Stimulated activated CD4-positive, alpha-beta T cell treated with anti-CD3 and anti-CD28 coated beads, Interleukin-1b, Interleukin-23, amount 100 ng/mL, for 4 hours (primary cell): ENCODE results near the gene LNPK.
"Not testable (repeated sequence)": the region's sequence is repeated elsewhere in the genome, so short reads cannot be mapped to it uniquely, and the experiment has no call there.

Experiments
- DNase-seq, 2 donors: peaks; one replicate each; pipeline ENCODE4 v3.0.0-alpha.2; 2020; ENCODE audit warnings: low read depth in 2 of 2

LNPK gene

DNA sequence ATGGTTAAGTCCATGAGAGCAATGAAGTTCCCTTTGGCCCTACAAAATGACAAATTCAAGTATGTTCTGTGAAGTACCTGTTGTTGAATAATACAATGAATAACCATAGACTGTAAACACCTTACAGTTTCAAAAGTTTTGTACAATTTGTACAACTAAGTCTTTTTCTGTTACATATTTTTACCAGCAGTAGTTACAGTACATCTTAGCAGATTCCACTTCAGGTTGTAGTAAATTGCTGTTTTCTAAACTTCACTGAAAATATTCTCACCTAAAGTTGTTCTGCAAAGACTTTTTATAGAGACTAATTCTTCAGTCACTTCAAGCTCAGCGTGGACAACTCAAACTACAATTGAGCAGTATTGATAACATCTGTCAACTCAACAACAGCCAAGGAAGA is 28.7 kb downstream of the LNPK start:
- DNase-seq, result no peak

DNA sequence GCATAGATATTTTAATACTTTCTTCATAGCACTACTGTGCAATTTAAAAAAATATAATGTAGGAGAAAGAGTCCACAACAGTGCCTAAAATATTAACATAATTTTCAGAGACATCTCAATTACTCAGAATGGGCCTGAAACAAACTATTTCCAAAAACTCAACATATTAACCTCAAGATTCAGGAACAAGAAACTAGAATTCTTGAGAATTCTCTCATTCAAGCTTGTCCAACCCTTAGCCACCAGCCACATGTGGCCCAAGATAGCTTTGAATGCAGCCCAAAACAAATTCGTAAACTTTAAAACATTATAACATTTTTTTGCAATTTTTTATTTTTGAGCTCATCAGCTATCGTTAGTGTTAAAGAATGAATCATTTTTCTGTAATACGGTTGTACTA is 35.2 kb downstream of the LNPK start:
- no peak for DNase-seq

DNA sequence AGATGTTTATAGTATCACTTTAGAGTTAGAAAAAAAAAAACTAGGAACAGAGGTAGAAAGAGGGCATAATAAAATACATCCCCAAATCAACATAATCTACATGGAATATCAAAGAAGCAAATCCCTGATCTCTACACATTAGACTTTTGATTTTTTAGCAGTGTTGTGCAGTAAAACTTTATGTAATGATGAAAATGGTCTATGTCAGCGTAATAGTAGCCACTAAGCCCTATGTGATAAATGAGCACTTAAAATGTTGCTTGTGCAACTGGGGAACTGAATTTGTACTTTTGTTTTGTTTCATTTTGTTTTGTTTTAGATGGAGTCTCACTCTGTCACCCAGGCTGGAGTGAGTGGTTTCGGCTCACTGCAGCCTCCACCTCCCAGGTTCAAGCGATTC is 36.3 kb downstream of the LNPK start:
- no peak for DNase-seq

DNA sequence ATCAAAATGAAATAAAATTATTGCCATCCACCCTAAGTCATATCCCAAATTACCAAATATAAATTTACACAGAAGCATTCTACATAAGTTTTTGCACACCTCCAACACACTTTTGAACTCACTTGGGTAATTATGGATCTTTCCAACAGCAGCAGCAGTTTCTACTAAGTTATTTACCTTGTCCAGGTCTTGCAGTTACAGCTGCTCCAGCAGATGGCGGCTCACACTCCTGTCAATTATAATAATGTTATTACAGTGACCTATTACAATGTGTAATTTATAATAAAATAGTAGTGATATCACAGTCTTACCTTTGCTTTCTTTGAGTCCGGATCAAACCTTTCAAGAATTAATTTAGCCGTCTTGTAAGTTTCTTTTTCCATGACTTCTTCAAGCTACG is 37.9 kb downstream of the LNPK start:
- DNase-seq, result no peak

DNA sequence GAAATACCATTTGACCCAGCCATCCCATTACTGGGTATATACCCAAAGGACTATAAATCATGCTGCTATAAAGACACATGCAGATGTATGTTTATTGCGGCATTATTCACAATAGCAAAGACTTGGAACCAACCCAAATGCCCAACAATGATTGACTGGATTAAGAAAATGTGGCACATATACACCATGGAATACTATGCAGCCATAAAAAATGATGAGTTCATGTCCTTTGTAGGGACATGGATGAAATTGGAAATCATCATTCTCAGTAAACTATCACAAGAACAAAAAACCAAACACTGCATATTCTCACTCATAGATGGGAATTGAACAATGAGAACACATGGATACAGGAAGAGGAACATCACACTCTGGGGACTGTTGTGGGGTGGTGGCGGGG is 38.9 kb downstream of the LNPK start:
- DNase-seq, result not testable (repeated sequence)

DNA sequence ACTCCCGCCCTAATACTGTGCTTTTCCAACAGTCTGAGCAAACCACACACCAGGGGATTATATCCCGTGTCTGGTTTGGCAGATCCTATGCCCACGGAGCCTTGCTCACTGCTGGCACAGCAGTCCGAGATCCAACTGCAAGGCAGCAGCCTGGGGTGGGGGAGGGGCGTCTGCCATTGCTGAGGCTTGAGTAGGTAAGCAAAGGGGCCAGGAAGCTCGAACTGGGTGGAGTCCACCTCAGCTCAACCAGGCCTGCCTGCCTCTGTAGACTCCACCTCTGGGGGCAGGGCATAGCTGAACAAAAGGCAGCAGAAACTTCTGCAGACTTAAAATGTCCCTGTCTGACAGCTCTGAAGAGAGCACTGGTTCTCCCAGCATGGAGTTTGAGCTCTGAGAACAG is 44.2 kb downstream of the LNPK start:
- DNase-seq, result no peak

DNA sequence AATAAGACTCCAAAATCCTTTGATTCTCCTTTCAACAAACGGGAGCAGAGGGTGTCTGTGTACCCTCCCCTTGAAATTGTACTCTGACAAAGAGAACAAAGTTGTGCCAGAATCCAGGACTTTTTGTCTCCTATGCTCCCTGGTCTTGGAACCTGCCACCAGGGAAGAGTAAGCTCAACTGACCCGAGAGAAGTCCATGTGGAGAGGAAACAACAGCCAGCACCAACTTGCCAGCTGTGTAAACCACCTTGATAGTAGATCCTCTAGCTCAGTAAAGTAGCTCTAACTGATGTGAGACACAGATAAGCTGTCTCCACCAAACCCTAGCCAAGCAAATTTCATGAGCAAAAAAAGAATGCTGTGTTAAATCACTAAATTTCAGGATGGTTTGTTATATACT is 46.9 kb downstream of the LNPK start:
- no peak for DNase-seq

DNA sequence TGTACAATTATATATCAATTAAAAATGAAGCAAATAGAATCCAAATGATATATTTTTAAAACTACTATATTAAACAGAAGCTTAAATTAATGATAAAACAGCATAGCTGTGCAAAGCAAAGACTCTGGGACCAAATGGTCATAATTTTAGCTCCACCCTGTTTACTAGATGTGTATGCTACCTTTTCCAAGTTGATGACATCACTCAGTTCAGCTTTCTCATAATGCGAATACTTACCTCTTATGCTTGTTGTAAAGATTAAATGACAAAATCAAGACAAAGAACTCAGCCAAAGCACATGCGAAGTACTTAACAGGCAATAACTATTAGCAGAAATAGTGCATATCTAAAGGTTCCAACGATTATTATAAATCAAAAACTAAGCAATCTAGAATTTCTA is 51.6 kb downstream of the LNPK start:
- DNase-seq, result no peak

DNA sequence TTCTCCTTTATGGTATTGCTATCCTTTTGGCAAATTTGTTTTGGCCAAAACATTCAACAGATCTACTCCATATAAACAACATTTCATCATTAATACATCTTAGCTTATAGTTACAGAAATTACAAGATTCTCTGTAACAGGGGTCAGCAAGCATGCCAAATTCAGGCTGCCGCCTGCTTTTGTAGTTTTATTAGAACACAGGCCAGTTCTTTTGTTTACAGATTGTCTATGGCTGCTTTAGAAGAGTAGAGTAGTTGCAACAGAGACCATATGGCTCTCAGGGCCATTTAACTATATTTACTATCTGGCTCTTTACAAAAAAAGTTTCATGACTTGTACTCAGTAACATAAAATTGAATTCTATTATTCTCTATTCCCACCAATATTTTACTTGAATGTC is 53.9 kb downstream of the LNPK start:
- no peak for DNase-seq

DNA sequence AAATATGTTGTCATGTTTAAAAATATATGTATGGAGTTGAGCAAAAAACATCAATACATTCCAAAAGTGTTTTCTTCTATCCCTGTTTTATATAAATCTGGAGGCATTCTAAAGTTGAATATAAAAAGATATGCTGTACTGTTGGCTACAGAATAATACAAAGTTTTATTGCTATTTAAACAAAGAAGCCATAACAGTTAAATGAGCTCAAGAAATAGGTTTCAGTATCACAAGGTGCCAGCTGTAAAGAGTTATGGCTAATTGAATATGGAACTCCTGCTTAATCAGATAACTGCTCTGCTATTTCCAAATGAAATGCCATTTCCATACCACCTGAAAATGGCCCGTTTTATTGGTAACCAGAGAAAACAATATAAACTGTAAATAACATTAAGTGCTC is 55.0 kb downstream of the LNPK start:
- DNase-seq, result no peak

DNA sequence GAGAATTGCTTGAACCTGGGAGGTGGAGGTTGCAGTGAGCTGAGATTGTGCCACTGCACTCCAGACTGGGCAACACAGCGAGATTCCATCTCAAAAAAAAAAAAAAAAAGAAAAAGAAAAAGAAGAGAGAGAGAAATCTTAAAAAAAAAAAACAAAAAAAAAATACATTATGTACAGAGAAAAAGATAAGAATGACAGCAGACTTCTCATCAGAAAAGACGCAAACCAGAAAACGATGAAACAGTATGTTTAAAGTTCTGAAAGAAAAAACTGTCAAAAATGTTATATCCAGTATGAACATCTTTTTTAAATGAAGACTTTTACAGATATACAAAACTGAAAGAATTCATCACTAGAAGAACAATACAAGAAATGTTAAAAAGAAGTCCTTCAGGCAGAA is 60.4 kb downstream of the LNPK start:
- no peak for DNase-seq

DNA sequence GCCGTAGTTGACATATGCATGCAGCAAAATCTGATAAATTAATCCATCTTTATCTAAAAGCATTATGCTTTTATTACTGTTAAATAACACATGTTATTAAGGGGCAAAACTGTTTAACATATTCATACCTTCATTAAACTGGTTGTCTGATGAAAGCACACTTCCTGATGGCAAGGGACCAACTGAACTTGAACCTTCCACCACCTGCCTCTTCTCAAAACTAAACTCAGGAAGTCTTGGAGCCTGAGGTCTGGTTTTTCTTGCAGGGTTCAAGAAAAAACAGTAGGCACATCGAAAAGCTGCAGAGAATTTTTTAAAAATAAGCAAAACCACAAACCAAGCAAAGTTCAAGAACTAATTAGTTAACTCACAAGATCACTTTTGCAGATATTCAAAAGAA is 64.9 kb downstream of the LNPK start:
- no peak for DNase-seq

DNA sequence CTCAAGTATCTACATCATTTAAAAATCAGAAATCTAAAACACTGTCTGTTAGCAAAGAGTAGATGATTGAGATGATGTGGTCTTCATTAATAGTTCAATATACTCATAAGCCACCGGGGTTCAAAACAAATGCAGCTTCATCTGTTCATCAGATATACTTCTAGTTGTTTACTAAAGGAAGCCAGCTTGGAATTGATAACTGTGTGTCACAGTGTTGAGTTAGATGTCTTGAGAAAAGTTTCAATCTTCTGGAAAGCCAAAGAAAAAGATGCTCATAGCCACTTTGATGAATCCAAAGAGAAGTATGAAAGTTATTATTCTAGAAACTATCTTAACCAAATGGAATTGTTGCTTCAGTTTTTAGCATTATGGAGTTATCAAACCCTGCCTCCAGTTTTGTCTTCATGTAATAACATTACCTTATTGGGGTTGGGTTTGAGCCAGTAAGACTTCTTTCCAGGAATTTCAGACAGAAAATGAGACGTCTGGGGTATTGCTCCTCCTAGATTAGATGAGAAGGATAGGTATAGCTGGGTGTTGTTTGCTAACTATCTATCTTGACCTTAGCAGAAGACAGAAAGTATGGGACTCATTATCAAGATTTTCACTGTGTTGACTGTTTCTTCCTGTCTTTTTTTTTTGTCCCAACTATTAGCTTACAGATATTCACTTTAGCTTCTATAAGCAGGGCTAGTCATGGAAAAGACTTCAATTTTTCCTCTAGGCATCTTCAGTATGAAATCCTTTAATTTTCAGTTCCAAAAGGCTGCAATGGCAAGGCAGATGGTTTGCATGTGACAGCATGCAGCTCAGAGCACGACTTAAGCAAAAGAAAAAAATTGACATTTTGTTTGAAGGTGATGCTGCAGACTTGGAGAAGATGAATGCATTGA is 66.5 kb downstream of the LNPK start:
- DNase-seq, result no peak

DNA sequence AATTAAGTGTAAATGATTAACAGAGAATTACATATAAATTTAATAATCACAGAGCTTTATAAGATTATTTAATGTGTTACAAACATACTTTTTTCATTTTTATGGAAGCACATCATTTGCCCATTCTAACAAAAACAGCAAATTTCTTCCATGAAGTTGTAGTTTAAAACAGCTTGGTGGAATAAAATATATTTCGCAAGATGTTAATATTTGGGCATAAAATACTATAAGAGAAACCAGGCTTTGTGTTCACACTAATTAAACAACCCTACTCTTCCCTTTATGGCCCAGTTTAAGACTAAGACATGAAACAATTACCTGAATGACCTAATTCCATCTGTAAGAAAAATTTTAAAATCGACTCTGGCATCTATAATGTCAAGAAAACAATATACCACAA is 69.4 kb downstream of the LNPK start:
- DNase-seq, result no peak

DNA sequence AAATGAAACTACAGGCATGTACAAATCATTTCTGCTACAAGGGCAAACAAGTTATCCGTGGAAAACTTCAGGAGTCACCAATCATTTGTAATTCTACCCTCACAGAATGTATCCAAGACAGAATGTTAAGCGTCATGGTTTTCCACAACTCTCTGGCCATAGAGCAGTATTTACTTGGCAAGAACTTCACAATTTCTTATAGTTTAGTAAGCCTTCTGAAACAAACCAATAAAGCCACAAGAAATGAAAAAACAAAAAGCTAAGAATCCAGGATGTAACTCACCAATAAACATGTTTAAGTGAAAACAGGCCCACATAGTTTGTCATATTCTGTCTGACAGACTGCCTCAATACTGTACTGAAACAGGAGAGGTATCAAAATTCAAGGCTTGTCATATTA is 70.3 kb downstream of the LNPK start:
- DNase-seq, result no peak

DNA sequence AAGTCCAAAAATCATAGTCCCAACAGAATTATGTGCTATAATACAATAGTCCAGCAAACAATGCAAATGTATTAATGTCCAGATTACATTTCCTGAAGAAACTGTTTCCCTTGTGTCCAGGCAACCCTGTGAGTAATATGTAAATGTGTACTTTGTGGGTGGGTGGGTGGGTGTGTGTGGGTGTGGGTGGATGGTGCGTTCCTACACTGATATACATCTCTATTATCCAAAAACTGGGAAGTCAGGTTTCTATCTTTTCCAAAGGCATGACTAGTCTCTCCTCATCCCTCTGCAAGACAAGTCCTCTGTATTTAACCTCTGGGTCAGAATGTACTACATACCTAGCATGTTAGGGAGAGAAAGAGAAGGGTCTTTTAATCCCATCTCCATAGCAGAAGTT is 71.6 kb downstream of the LNPK start:
- no peak for DNase-seq

DNA sequence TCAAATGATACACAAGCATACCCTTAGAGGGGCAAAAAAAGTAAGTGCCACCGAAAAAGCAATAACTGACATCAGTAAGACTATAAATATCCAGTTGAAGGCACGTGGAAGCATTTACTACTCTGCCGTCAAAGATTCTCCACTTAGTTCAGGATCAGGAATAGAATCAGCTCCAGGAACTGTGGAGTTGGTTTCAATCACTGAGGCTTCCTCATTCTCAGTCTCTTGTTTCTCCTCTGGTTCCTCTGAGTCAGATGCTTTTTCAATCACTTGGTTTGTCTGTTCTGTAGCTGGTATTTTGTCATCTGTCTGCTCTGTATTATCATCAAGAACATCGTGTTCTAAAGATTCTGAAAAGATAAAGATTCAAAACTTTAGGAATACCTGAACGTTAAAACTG is 72.2 kb downstream of the LNPK start:
- no peak for DNase-seq

DNA sequence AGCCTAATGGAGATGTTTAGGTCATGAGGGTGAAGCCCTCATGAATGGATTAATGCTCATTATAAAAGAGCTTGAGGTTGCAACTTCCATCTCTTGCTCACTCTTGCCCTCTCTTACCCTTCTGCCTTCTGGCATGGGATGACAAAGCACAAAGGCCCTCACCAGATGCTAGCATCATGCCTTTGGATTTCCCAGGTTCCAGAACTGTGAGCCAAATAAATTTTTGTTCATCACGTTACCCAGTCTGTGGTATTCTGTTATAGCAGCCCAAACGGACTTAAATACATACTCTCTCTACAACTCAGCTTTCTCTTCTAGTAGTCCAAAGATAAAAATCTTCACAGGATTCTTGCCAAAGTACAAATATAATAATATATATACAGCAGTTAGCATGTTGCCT is 75.8 kb downstream of the LNPK start:
- no peak for DNase-seq

DNA sequence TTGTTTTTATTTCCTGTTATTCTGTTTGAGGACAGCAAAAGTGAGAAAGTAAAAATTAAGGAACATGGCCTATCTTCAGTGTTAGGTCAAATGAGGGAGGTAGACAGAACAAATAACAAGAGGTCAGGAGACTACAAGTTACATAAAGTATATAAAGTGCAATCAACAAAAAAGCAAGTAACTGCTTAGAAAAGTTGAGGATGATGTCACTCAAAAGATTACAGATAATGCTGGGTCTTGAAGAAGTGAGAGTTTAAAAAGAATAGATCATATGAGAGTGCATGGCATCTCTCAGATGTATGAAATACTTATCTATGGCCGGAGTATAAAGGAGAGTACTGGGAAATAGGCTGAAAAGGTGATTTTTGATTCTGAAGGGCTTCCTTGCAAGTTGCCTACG is 79.9 kb downstream of the LNPK start:
- DNase-seq, result no peak

DNA sequence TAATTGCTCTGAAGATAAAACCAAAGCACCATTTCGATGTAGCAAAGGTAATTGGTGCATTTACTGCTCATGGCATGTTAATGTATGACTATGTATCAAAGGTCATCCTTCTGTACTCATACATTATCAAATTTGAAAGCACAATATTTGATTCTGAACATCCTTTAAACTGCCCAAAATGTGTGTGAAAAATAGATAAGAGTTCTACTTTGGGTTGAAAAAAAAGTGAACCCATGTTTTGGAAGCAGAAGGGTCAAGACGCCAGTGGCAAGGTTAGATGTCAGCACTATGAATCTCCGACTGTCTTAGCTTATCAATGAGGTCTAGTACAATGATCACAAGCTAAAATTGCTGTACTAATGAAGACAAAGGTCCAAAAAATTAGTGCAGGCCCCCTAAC is 83.1 kb downstream of the LNPK start:
- no peak for DNase-seq

DNA sequence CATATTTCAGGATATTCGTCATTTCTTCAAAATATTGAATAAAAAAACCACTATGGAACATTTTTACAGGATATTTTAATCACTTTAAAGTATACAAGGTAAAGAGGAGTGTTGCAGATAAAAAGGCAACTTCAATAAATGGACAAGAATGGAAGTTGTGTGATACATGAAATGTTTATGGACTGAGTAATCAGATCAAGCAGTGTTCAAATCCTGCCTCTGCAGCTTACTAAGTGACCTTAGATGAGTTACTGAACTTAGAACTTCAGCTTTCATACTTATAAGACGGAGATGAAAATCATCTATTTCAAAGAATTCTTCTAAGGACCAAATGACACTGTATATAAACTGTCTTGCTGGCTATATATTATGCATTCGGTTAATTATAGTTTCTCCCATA is 87.2 kb downstream of the LNPK start:
- no peak for DNase-seq

DNA sequence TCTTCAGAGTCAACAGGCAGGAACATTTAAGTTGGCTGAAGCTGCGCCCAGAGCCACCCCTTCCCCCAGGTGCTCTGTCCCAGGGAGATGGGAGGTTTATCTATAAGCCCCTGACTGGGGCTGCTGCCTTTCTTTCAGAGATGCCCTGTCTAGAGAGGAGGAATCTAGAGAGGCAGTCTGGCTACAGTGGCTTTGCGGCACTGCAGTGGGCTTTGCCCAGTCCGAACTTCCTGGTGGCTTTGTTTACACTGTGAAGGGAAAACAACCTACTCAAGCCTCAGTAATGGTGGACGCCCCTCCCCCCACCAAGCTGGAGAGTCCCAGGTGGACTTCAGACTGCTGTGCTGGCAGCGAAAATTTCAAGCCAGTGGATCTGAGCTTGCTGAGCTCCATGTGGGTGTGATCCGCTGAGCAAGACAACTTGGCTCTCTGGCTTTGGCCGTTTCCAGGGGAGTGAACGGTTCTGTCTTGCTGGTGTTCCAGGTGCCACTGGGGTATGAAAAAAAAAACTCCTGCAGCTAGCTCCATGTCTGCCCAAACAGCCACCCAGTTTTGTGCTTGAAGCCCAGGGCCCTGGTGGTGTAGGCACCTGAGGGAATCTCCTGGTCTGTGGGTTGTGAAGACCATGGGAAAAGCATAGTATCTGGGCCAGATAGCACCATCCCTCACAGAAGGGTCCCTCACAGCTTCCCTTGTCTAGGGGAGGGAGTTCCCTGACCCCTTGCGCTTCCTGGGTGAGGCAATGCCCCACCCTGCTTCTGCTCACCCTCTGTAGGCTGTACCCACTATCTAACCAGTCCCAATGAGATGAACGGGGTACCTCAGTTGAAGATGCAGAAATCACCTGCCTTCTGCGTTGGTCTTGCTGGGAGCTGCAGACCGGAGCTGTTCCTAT is 88.0 kb downstream of the LNPK start:
- DNase-seq, result not testable (repeated sequence)

DNA sequence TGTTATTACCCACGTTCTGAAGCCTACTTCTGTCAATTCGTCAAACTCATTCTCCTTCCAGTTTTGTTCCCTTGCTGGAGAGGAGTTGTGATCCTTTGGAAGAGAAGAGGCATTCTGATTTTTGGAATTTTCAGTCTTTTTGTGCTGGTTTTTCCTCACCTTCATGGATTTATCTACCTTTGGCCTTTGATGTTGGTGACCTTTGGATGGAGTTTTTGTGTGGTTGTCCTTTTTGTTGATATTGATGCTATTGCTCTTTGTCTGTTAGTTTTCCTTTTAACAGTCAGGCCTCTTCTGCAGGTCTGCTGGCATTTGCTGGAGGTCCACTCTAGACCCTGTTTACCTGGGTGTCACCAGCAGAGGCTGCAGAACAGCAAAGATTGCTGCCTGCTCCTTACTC is 88.8 kb downstream of the LNPK start:
- not testable (repeated sequence) for DNase-seq
